Mesenchymal stem cell (in vitro differentiated cells and primary cell): ENCODE results near the gene PUS3.

Experiments used
- DNase-seq: peaks from one replicate; pipeline ENCODE4 v3.0.0-alpha.2; 2013
- H2AFZ ChIP-seq: one replicate; pipeline ENCODE4 v1.6.1; 2013; ENCODE audit warnings: low read depth, mild to moderate bottlenecking, control low read depth, inconsistent platforms, low read length, moderate library complexity
- H2AK5ac ChIP-seq: 2 replicates; pipeline ENCODE4 v1.6.1; 2013; ENCODE audit warnings: low read length, moderate library complexity, mild to moderate bottlenecking, inconsistent platforms; ENCODE audit not compliant: severe bottlenecking
- H2BK120ac ChIP-seq: one replicate; pipeline ENCODE4 v1.6.1; 2013; ENCODE audit warnings: low read depth, mild to moderate bottlenecking, inconsistent platforms, low read length, moderate library complexity
- H2BK12ac ChIP-seq, 2 experiments: one replicate each; pipeline ENCODE4 v1.6.1; 2013; ENCODE audit warnings: inconsistent platforms in 2 of 2, low read length in 2 of 2, mild to moderate bottlenecking in 2 of 2, moderate library complexity in 2 of 2, control low read depth in 1 of 2
- H2BK15ac ChIP-seq: one replicate; pipeline ENCODE4 v1.6.1; 2013; ENCODE audit warnings: mild to moderate bottlenecking, low read depth, inconsistent platforms; ENCODE audit not compliant: poor library complexity, severe bottlenecking
- H2BK5ac ChIP-seq: 2 replicates; pipeline ENCODE4 v1.6.1; 2013; ENCODE audit warnings: low read depth, mild to moderate bottlenecking, low read length, control low read depth, inconsistent platforms; ENCODE audit not compliant: poor library complexity, severe bottlenecking
- H3K14ac ChIP-seq, 2 experiments: one replicate each; pipeline ENCODE4 v1.6.1; 2013; ENCODE audit warnings: inconsistent platforms in 2 of 2, low read length in 2 of 2, control low read depth in 1 of 2, mild to moderate bottlenecking in 1 of 2, moderate library complexity in 1 of 2
- H3K18ac ChIP-seq, 2 experiments: one replicate each; pipeline ENCODE4 v1.6.1; 2013; ENCODE audit warnings: inconsistent platforms in 2 of 2, low read length in 2 of 2, control low read depth in 1 of 2, low read depth in 1 of 2, mild to moderate bottlenecking in 1 of 2
- H3K23ac ChIP-seq, 2 experiments: one replicate each; pipeline ENCODE4 v1.6.1; 2013; ENCODE audit warnings: inconsistent platforms in 2 of 2, low read length in 2 of 2, mild to moderate bottlenecking in 2 of 2, moderate library complexity in 2 of 2, control low read depth in 1 of 2
- H3K27ac ChIP-seq: 2 replicates; pipeline ENCODE4 v1.5.1; 2013; ENCODE audit warnings: mild to moderate bottlenecking, moderate library complexity, low read length, control low read depth, inconsistent platforms; ENCODE audit not compliant: poor library complexity, severe bottlenecking
- H3K27me3 ChIP-seq, 2 experiments: 2 replicates each; pipeline versions ENCODE4 v1.6.1 to v1.7.0; 2013; ENCODE audit warnings: low read length in 2 of 2, mild to moderate bottlenecking in 2 of 2, moderate library complexity in 2 of 2, control low read depth in 1 of 2, inconsistent platforms in 1 of 2; ENCODE audit not compliant: control insufficient read depth in 1 of 2, insufficient read depth in 1 of 2
- H3K36me3 ChIP-seq, 2 experiments: 2 replicates each; pipeline versions ENCODE4 v1.6.1 to v1.7.0; 2013; ENCODE audit warnings: low read length in 2 of 2, control low read depth in 1 of 2, inconsistent platforms in 1 of 2, low read depth in 1 of 2, mild to moderate bottlenecking in 1 of 2; ENCODE audit not compliant: insufficient read depth in 2 of 2, control insufficient read depth in 1 of 2
- H3K4ac ChIP-seq, 2 experiments: one replicate each; pipeline ENCODE4 v1.6.1; 2013; ENCODE audit warnings: inconsistent platforms in 2 of 2, low read length in 2 of 2, mild to moderate bottlenecking in 2 of 2, moderate library complexity in 2 of 2, control low read depth in 1 of 2, low read depth in 1 of 2
- H3K4me1 ChIP-seq: 2 replicates; pipeline ENCODE4 v1.6.1; 2013; ENCODE audit warnings: low read depth, low read length, control low read depth; ENCODE audit not compliant: control insufficient read depth, insufficient read depth
- H3K4me2 ChIP-seq: 2 replicates; pipeline ENCODE4 v1.6.1; 2013; ENCODE audit warnings: low read length, mild to moderate bottlenecking, inconsistent platforms; ENCODE audit not compliant: poor library complexity, severe bottlenecking
- H3K4me3 ChIP-seq, 2 experiments: 2 replicates each; pipeline versions ENCODE4 v1.5.1 to v1.7.0; 2013; ENCODE audit warnings: low read length in 2 of 2, mild to moderate bottlenecking in 2 of 2, control low read depth in 1 of 2, low read depth in 1 of 2; ENCODE audit not compliant: insufficient read depth in 1 of 2
- H3K79me1 ChIP-seq: replicated peaks from 2 replicates; pipeline ENCODE4 v1.6.1; 2013; ENCODE audit warnings: mild to moderate bottlenecking, control low read depth, low read length, inconsistent platforms; ENCODE audit not compliant: poor library complexity, severe bottlenecking
- H3K9ac ChIP-seq: 2 replicates; pipeline ENCODE4 v1.7.0; 2013; ENCODE audit warnings: mild to moderate bottlenecking, low read length, moderate library complexity
- H3K9me3 ChIP-seq: 2 replicates; pipeline ENCODE4 v1.7.0; 2013; ENCODE audit warnings: mild to moderate bottlenecking, low read length; ENCODE audit not compliant: control insufficient read depth
- H4K8ac ChIP-seq: one replicate; pipeline ENCODE4 v1.6.1; 2013; ENCODE audit warnings: inconsistent platforms, mild to moderate bottlenecking, low read length, moderate library complexity
- H4K91ac ChIP-seq: one replicate; pipeline ENCODE4 v1.6.1; 2013; ENCODE audit warnings: mild to moderate bottlenecking, low read length, inconsistent platforms
- WGBS: methylation state at CpG from one replicate; pipeline ENCODE4 v1.1.7; 2013; ENCODE audit warnings: mixed read lengths; 5-methylcytosine and 5-hydroxymethylcytosine counted together

The PUS3 gene

DNA sequence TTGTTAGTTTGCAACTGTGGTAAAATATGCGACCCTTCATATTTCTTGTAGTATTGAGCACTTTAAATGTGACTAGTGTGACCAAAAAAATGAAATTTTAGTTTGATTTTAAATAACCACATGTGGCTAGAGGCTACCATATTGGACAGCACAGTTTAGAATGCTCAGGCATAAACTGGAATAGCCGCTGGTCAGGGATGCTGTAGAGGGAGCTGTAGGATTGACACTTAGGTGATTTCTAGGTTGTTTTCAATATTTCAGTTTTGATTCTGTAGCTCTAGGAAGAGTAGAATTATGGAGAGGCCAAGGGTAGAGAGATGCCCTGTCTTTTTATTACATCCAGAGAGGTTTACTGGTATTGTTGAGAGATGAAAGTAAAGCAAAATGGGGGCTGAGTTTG is 32.0 kb upstream of the PUS3 start:
- H2BK5ac ChIP-seq: no peak overlapping the region
- no peaks in the 10 kb centered on the region for H3K79me1 ChIP-seq
- no peak overlapping the region for H2BK120ac ChIP-seq
- peaks cover 8 to 22% of the 10 kb centered on the region in 2 experiments for H3K27me3 ChIP-seq
- H2BK15ac ChIP-seq: no peak overlapping the region
- no peak overlapping the region for H3K4ac ChIP-seq
- DNase-seq: no peak
- no peak overlapping the region for H3K4me2 ChIP-seq
- H3K9ac ChIP-seq: no peak overlapping the region
- no peaks in the 10 kb centered on the region for H3K36me3 ChIP-seq
- WGBS: 94% methylated on average over 2 of the region's 2 CpGs
- no peak overlapping the region for H4K8ac ChIP-seq
- no peak overlapping the region for H2AFZ ChIP-seq
- H2AK5ac ChIP-seq: no peak overlapping the region
- no peak overlapping the region for H3K18ac ChIP-seq
- no peak overlapping the region for H4K91ac ChIP-seq
- no peaks in the 10 kb centered on the region for H3K9me3 ChIP-seq
- no peak overlapping the region for H2BK12ac ChIP-seq
- no peak overlapping the region for H3K14ac ChIP-seq
- no peaks in the 10 kb centered on the region for H3K4me1 ChIP-seq
- no peak overlapping the region for H3K23ac ChIP-seq
- H3K27ac ChIP-seq: no peak overlapping the region
- no peak overlapping the region for H3K4me3 ChIP-seq

DNA sequence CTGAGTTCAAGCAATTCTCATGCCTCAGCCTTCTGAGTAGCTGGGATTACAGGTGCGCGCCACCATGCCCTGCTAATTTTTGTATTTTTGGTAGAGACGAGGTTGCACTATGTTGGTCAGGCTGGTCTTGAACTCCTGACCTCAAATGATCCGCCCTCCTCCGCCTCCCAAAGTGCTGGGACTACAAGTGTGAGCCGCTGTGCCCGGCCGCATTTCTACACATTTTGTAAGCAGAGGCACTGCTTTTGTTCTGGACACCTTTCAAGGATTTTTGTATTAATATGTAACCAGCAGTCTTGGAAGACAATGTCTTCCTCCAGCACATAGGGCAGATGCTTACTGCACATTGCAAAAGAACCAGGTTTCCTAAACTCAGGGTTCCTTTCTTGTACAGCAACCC is 31.5 kb upstream of the PUS3 start:
- no peak overlapping the region for H2BK12ac ChIP-seq
- H2BK120ac ChIP-seq: no peak overlapping the region
- H3K4me1 ChIP-seq: no peaks in the 10 kb centered on the region
- no peak overlapping the region for H2BK15ac ChIP-seq
- H3K79me1 ChIP-seq: no peaks in the 10 kb centered on the region
- no peak overlapping the region for H3K27ac ChIP-seq
- H3K4me3 ChIP-seq: no peak overlapping the region
- WGBS: 91% methylated on average over 8 of the region's 8 CpGs
- H2AK5ac ChIP-seq: no peak overlapping the region
- no peak overlapping the region for H3K14ac ChIP-seq
- no peaks in the 10 kb centered on the region for H3K9me3 ChIP-seq
- no peak for DNase-seq
- H3K4me2 ChIP-seq: no peak overlapping the region
- H2BK5ac ChIP-seq: no peak overlapping the region
- H3K9ac ChIP-seq: no peak overlapping the region
- H3K36me3 ChIP-seq: no peaks in the 10 kb centered on the region
- H3K4ac ChIP-seq: no peak overlapping the region
- H4K91ac ChIP-seq: no peak overlapping the region
- H3K18ac ChIP-seq: no peak overlapping the region
- H2AFZ ChIP-seq: no peak overlapping the region
- peaks cover 8 to 28% of the 10 kb centered on the region in 2 experiments for H3K27me3 ChIP-seq
- H3K23ac ChIP-seq: no peak overlapping the region
- no peak overlapping the region for H4K8ac ChIP-seq

DNA sequence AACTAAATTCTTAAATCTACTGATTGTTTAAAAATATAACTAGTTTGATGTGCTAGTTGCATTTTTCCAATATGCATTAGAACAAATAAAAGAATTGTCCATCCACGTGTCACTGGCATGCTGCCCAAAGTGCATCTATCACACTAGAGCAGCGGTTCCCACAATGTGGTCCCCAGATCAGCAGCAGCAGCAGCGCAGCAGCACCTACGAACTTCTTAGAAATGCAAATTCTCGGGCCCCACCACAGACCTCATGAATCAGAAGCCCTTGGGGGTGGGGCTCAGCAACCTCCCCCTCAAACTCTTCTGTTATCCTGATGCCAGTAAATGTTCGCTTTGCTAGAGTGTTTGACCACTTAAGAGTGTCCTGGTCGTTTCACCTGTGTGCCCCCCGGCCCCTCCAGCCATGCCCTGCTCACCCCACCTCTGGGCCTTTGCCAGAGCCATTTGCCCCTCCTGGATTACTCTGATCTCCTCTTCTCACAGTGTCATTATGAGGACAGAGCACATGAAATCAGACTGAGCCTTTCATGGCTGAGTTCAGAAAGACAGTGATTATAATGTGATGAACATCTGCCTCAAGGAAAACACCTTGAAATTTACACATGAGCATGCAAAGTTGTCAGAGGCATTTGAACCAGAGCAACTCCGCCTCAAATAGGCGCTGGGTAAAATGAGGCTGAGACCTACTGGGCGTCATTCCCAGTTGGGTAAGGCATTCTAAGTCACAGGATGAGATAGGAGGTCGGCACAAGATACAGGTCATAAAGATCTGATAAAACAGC is 30.2 kb upstream of the PUS3 start:
- Histone ChIP-seq H3K27ac (no peak overlapping the region), H3K4me3 (no peak overlapping the region)

GRCh38 chr11:125932301-125932700 is 29.3 kb upstream of the PUS3 start:
- no peaks in the 10 kb centered on the region for H3K9me3 ChIP-seq
- H3K27me3 ChIP-seq: peaks cover 8 to 30% of the 10 kb centered on the region in 2 experiments
- no peak overlapping the region for H2AK5ac ChIP-seq
- H3K4me3 ChIP-seq: no peak overlapping the region
- no peak overlapping the region for H3K4ac ChIP-seq
- no peak overlapping the region for H2AFZ ChIP-seq
- H3K14ac ChIP-seq: no peak overlapping the region
- H3K4me2 ChIP-seq: no peak overlapping the region
- H3K27ac ChIP-seq: no peak overlapping the region
- 88% methylated on average over 9 of the region's 9 CpGs for WGBS
- DNase-seq: no peak
- no peak overlapping the region for H2BK120ac ChIP-seq
- H4K91ac ChIP-seq: no peak overlapping the region
- no peaks in the 10 kb centered on the region for H3K4me1 ChIP-seq
- no peak overlapping the region for H3K23ac ChIP-seq
- H2BK12ac ChIP-seq: no peak overlapping the region
- H3K18ac ChIP-seq: no peak overlapping the region
- no peak overlapping the region for H2BK5ac ChIP-seq
- H3K79me1 ChIP-seq: no peaks in the 10 kb centered on the region
- H4K8ac ChIP-seq: no peak overlapping the region
- H3K36me3 ChIP-seq: no peaks in the 10 kb centered on the region
- H2BK15ac ChIP-seq: no peak overlapping the region
- H3K9ac ChIP-seq: no peak overlapping the region

More for the DNA sequence above, 30.2 kb upstream of the PUS3 start:
- Histone ChIP-seq H2BK15ac (no peak overlapping the region), H3K36me3 (no peaks in the 10 kb centered on the region), H2BK12ac (no peak overlapping the region), H3K23ac (no peak overlapping the region), H3K27me3 (peaks cover 8 to 30% of the 10 kb centered on the region in 2 experiments), H3K14ac (no peak overlapping the region), H2BK5ac (no peak overlapping the region), H2AK5ac (no peak overlapping the region), H3K4me1 (no peaks in the 10 kb centered on the region), H2AFZ (no peak overlapping the region), H3K79me1 (no peaks in the 10 kb centered on the region), H4K91ac (no peak overlapping the region), H3K18ac (no peak overlapping the region), H4K8ac (no peak overlapping the region), H2BK120ac (no peak overlapping the region), H3K4me2 (no peak overlapping the region), H3K4ac (no peak overlapping the region), H3K9ac (no peak overlapping the region), H3K9me3 (no peaks in the 10 kb centered on the region)
- 79% methylated on average over 12 of the region's 12 CpGs for WGBS
- DNase-seq: no peak
